Measurements from ENCODE around the gene C11orf21.
"Not testable (repeated sequence)": the region's sequence is repeated elsewhere in the genome, so short reads cannot be mapped to it uniquely, and the experiment has no call there.

Gene C11orf21

DNA sequence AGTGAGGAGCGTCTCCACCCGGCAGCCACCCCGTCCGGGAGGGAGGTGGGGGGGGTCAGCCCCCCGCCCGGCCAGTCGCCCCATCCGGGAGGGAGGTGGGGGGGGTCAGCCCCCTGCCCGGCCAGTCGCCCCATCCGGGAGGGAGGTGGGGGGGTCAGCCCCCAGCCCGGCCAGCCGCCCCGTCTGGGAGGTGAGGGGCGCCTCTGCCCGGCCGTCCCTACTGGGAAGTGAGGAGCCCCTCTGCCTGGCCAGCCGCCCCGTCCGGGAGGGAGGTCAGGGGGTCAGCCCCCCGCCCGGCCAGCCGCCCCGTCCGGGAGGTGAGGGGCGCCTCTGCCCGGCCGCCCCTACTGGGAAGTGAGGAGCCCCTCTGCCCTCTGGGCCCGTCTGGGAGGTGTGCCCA, 30.9 kb upstream of the C11orf21 start:
- not testable (repeated sequence) for H3K9ac ChIP-seq (ENCODE audit: low read length); H3K27ac ChIP-seq (ENCODE audit: low read depth, low read length); H3K36me3 ChIP-seq (ENCODE audit: control insufficient read depth, insufficient read depth, low read length); H3K4me3 ChIP-seq (ENCODE audit: low read length); H3K4me1 ChIP-seq (ENCODE audit: control insufficient read depth, insufficient read depth, low read length); H3K27me3 ChIP-seq (ENCODE audit: control insufficient read depth, insufficient read depth, low read length)

DNA sequence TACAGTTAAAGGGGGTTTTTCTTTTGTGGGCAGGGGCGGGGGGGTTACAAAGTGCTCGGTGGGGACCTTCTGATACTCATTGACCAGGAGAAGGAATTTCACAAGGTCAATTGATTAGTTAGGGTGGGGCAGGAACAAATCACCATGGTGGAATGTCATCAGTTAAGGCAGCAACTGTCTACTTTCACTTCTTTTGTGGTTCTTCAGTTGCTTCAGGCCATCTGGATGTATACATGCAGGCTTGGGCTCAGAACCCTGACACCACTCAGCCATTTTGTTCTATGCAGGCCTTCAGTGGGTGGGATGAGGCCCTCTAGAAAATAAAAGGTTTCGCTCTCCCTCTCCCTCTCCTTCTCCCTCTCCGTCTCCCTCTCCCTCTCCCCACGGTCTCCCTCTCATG, 29.7 kb upstream of the C11orf21 start:
- no peaks in the 10 kb centered on the region for H3K27me3 ChIP-seq (ENCODE audit: control insufficient read depth, insufficient read depth, low read length)
- no peak overlapping the region for H3K27ac ChIP-seq (ENCODE audit: low read depth, low read length)
- no peaks in the 10 kb centered on the region for H3K4me1 ChIP-seq (ENCODE audit: control insufficient read depth, insufficient read depth, low read length)
- H3K9ac ChIP-seq (ENCODE audit: low read length), result no peak overlapping the region
- no peaks in the 10 kb centered on the region for H3K36me3 ChIP-seq (ENCODE audit: control insufficient read depth, insufficient read depth, low read length)
- no peak overlapping the region for H3K4me3 ChIP-seq (ENCODE audit: low read length)

DNA sequence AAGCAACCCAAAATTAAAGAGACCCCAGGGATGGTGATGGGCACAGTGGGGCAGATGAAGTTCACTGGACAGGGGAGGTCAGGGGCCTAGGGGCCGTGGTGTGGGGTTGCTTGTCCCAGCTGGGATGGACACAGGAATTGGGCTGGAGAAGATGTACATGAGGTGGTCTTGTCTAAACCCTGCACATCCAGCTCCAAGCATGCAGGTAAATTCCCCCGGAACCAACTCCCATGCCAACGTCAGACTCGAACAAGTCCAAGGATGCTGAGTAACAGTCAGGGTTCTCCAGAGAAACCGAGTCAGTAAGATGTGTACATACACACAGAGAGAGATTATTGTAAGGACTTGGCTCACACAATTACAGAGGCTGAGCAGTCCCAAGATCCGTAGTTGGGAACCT, 29.0 kb upstream of the C11orf21 start:
- no peak overlapping the region for H3K9ac ChIP-seq (ENCODE audit: low read length)
- H3K27ac ChIP-seq (ENCODE audit: low read depth, low read length), result no peak overlapping the region
- H3K27me3 ChIP-seq (ENCODE audit: control insufficient read depth, insufficient read depth, low read length), result no peaks in the 10 kb centered on the region
- H3K36me3 ChIP-seq (ENCODE audit: control insufficient read depth, insufficient read depth, low read length), result no peaks in the 10 kb centered on the region
- H3K4me3 ChIP-seq (ENCODE audit: low read length), result no peak overlapping the region
- H3K4me1 ChIP-seq (ENCODE audit: control insufficient read depth, insufficient read depth, low read length), result no peaks in the 10 kb centered on the region

DNA sequence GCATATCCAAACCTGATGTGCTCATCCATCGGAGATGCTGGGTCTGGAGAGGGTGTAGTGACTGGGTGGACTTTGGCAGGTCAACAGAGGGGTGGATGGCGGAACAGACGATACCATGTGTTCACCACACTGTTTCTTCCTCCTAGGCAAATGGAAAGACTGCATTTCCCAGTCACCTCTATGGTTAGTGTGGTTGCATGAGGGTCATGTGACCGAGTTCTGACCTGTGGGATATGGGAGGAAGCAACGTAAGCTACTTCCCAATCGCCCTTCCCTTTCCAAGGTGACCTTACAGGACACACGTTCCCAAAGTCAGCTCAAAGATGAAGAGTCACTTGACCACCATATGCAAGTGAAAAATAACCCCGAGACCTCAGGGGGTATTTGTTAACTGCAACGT, 27.8 kb upstream of the C11orf21 start:
- Histone ChIP-seq H3K9ac (ENCODE audit: low read length) (no peak overlapping the region), H3K4me3 (ENCODE audit: low read length) (no peak overlapping the region), H3K27ac (ENCODE audit: low read depth, low read length) (no peak overlapping the region), H3K36me3 (ENCODE audit: control insufficient read depth, insufficient read depth, low read length) (no peaks in the 10 kb centered on the region), H3K27me3 (ENCODE audit: control insufficient read depth, insufficient read depth, low read length) (no peaks in the 10 kb centered on the region), H3K4me1 (ENCODE audit: control insufficient read depth, insufficient read depth, low read length) (no peaks in the 10 kb centered on the region)

DNA sequence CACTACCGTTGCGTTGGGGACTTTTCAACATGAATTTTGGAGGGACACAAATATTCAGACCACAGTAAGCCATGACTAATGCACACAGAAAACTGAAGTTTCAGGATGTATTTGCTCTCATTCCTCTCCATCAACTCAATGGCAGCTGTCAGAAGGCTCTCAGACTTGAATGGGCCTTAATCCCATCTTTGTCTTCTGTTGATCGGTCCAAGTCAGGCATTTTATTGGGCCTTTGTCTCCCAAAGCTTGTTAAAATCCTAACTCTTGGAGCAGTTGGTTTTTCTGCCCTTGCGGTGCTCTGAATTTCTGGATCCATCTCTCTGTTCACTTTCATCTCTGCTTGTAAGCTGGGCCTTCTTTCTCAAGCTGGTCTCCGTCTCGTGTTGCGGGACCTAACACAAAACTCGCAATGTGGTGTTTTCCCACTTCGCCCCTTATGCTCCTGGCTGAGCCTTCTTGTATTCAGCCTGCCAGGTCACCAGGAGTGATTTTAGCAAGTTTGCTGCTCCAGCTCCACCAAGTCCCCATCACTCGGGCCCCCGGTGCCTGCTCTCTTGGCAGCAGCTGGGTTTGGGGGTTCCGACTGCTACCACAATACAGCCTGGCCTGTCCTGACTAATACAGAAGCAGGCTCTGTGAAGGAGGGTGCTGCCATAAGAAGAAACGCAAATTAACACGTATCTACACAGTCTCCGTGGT, 27.1 kb upstream of the C11orf21 start:
- Histone ChIP-seq H3K27me3 (ENCODE audit: control insufficient read depth, insufficient read depth, low read length) (no peaks in the 10 kb centered on the region), H3K4me3 (ENCODE audit: low read length) (no peak overlapping the region), H3K36me3 (ENCODE audit: control insufficient read depth, insufficient read depth, low read length) (no peaks in the 10 kb centered on the region), H3K9ac (ENCODE audit: low read length) (no peak overlapping the region), H3K27ac (ENCODE audit: low read depth, low read length) (no peak overlapping the region), H3K4me1 (ENCODE audit: control insufficient read depth, insufficient read depth, low read length) (no peaks in the 10 kb centered on the region)

DNA sequence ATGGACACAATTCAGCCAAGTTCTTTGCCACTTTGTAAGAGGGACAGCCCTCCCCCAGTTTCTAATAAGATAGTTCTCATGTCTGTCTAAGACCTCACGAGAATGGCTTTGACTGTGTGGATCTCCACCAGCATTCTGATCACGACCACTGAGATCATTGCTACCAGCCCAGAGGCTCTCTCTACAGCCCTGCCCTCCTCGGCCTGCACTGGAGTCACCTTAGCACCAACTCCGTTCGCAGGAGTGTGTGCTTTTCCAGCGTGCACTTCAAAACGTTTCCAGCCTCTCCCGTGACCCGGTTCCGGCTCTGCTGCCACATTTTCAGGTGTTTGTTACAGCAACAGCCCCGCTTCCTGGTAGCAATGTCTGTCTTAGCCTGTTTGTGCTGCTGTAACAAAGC, 26.3 kb upstream of the C11orf21 start:
- no peak overlapping the region for H3K4me3 ChIP-seq (ENCODE audit: low read length)
- H3K27ac ChIP-seq (ENCODE audit: low read depth, low read length), result no peak overlapping the region
- H3K27me3 ChIP-seq (ENCODE audit: control insufficient read depth, insufficient read depth, low read length), result no peaks in the 10 kb centered on the region
- no peaks in the 10 kb centered on the region for H3K4me1 ChIP-seq (ENCODE audit: control insufficient read depth, insufficient read depth, low read length)
- no peak overlapping the region for H3K9ac ChIP-seq (ENCODE audit: low read length)
- no peaks in the 10 kb centered on the region for H3K36me3 ChIP-seq (ENCODE audit: control insufficient read depth, insufficient read depth, low read length)

DNA sequence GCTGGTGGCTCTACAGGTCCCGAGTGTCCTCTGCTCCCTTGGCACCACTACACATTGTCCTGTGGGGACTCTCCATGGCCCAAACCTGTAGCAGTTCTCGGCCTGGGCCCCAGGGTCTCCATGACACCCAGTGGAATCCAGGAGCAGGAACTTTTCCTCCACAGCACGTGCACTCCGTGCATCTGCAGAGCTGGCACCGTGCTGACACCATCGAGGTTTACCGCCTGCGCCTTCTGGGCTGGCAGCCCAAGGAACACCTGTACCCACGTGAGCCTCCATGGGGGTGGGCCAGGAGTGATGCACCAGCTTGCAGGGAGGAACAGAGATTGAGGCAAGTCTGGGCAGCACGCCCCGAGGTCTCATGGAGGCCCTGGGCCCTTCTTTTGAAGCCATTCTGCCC, 25.3 kb upstream of the C11orf21 start:
- Histone ChIP-seq H3K4me1 (ENCODE audit: control insufficient read depth, insufficient read depth, low read length) (no peaks in the 10 kb centered on the region), H3K4me3 (ENCODE audit: low read length) (no peak overlapping the region), H3K36me3 (ENCODE audit: control insufficient read depth, insufficient read depth, low read length) (no peaks in the 10 kb centered on the region), H3K27me3 (ENCODE audit: control insufficient read depth, insufficient read depth, low read length) (no peaks in the 10 kb centered on the region), H3K9ac (ENCODE audit: low read length) (no peak overlapping the region), H3K27ac (ENCODE audit: low read depth, low read length) (no peak overlapping the region)

DNA sequence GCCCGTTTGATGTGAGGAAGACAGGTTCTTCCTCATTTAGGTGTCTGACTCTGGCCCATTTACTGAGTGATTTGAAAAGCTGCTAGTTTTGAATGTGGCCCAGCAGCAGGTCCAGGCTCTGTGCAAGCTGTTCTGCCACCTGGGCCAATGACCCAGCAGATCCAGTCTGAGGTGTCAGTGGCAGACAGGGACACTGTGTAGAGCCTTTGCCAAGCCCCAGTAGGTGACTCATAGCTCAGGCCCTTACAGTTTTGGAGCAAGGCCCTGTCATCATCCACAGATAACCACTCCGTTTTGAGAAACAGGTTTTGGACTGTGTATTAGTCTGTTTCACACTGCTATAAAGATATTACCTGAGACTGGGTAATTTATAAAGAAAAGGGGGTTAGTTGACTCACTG, 24.0 kb upstream of the C11orf21 start:
- no peak overlapping the region for H3K27ac ChIP-seq (ENCODE audit: low read depth, low read length)
- no peaks in the 10 kb centered on the region for H3K27me3 ChIP-seq (ENCODE audit: control insufficient read depth, insufficient read depth, low read length)
- no peak overlapping the region for H3K4me3 ChIP-seq (ENCODE audit: low read length)
- H3K36me3 ChIP-seq (ENCODE audit: control insufficient read depth, insufficient read depth, low read length), result no peaks in the 10 kb centered on the region
- H3K4me1 ChIP-seq (ENCODE audit: control insufficient read depth, insufficient read depth, low read length), result no peaks in the 10 kb centered on the region
- no peak overlapping the region for H3K9ac ChIP-seq (ENCODE audit: low read length)

DNA sequence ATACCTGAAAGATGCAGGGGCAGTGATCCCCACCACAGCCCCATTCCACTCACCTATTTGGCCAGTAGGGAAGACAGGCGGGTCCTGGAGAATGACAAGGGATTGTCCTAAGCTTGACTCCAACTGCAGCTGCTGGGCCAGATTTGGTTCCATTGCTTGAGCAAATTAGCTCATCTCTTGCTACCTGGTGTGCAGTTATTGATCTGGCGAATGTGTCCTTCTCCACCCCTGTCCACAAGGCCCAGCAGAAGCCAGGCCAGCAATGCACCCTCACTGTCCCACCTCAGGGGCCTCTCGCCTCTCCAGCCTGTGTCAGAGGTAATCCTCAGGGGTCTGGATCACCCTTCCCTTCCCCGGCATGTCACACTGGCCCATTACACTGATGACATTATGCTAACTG, 23.4 kb upstream of the C11orf21 start:
- Histone ChIP-seq H3K36me3 (ENCODE audit: control insufficient read depth, insufficient read depth, low read length) (no peaks in the 10 kb centered on the region), H3K4me3 (ENCODE audit: low read length) (no peak overlapping the region), H3K27me3 (ENCODE audit: control insufficient read depth, insufficient read depth, low read length) (no peaks in the 10 kb centered on the region), H3K9ac (ENCODE audit: low read length) (no peak overlapping the region), H3K4me1 (ENCODE audit: control insufficient read depth, insufficient read depth, low read length) (no peaks in the 10 kb centered on the region), H3K27ac (ENCODE audit: low read depth, low read length) (no peak overlapping the region)

DNA sequence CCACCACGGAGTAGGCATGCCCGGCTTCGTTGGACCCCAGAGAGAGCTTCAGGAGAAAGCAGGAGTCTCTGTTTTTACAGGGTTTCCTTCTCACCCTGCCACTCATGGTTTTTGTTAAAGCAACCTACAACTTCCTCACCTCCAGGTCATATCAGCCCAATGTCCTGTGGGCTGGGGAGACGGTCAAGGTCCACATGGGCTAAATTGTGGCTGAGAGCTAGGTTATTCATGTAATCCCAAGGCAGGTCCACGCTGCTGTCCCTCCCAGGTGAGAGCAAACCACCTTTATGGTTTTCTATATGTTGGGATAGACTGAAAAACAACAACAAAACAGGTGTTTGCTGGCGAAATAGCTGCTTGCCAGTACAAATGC, 19.6 kb upstream of the C11orf21 start:
- Histone ChIP-seq H3K4me1 (ENCODE audit: control insufficient read depth, insufficient read depth, low read length) (no peaks in the 10 kb centered on the region), H3K27ac (ENCODE audit: low read depth, low read length) (no peak overlapping the region), H3K9ac (ENCODE audit: low read length) (no peak overlapping the region), H3K4me3 (ENCODE audit: low read length) (no peak overlapping the region), H3K27me3 (ENCODE audit: control insufficient read depth, insufficient read depth, low read length) (no peaks in the 10 kb centered on the region), H3K36me3 (ENCODE audit: control insufficient read depth, insufficient read depth, low read length) (no peaks in the 10 kb centered on the region)

DNA sequence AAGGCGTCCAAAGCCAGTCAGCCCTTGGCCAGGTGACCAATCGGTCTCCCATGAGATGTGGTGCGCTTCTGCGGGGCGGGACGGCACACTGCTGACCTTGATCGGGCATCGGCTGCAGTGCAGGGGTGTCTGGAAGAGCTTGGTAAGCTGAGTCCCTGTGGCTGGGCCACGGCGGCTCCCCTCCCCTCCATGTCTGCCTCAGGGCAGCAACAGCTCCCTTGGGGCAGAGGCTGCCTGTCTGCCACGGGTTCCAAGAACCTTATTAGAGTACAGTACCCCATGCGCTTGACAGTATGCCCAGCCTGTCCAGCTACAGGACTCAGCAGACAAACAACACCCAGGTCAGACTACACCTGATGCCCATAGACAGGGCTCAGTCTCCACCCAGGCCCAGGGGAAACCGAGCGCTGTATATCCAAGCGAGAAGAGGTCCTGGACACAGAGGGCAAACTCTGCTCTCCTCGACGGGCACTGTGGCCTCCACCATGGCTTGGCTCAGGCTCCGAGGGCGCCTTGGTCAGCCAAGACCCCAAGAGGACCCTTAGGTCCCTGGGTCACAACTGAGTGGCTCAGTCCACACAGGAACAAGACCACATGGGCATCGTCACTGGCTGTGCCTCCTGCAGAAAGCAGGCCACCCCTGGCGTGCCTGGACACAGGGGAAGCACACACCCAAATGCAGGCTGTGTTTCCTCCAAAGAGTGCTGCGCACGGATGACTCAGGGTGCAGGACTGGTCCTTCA, 19.0 kb upstream of the C11orf21 start:
- Histone ChIP-seq H3K36me3 (ENCODE audit: control insufficient read depth, insufficient read depth, low read length) (no peaks in the 10 kb centered on the region), H3K9ac (ENCODE audit: low read length) (no peak overlapping the region), H3K27ac (ENCODE audit: low read depth, low read length) (no peak overlapping the region), H3K4me1 (ENCODE audit: control insufficient read depth, insufficient read depth, low read length) (no peaks in the 10 kb centered on the region), H3K4me3 (ENCODE audit: low read length) (no peak overlapping the region), H3K27me3 (ENCODE audit: control insufficient read depth, insufficient read depth, low read length) (no peaks in the 10 kb centered on the region)

DNA sequence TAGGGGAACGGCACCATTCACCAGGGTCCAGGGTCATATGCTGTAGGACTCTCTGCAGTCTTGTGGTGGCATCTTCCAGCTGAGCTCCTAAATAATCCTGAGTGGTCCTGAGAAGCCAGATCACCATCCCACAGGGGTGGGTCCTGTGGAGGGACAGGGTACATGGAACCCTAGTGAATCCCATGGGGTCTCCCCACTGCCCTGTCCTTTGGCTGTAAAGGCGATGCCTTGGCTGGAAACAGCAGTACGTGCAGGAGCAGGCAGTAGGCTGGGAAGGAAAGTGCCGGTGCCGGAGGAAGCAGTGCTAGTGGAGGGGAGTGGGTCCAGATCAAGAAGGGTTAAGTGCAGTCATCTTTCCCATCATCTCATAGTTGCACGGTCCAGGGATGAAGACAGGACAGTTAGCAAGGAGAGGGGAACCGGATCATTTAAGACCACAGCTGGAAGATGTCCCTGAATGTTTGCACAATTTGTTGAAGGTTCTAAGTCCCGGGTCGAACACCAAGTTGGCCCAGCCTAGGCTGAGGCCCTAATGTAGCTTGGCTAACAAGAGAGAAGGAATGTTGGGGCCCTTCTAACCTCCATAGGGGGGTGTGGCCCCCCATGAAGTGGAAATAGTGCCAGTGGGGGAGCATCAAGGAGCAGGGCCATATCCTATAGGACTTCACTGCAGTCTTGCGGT, 18.2 kb upstream of the C11orf21 start:
- Histone ChIP-seq H3K4me1 (ENCODE audit: control insufficient read depth, insufficient read depth, low read length) (no peaks in the 10 kb centered on the region), H3K36me3 (ENCODE audit: control insufficient read depth, insufficient read depth, low read length) (no peaks in the 10 kb centered on the region), H3K4me3 (ENCODE audit: low read length) (no peak overlapping the region), H3K27me3 (ENCODE audit: control insufficient read depth, insufficient read depth, low read length) (no peaks in the 10 kb centered on the region), H3K27ac (ENCODE audit: low read depth, low read length) (no peak overlapping the region), H3K9ac (ENCODE audit: low read length) (no peak overlapping the region)

DNA sequence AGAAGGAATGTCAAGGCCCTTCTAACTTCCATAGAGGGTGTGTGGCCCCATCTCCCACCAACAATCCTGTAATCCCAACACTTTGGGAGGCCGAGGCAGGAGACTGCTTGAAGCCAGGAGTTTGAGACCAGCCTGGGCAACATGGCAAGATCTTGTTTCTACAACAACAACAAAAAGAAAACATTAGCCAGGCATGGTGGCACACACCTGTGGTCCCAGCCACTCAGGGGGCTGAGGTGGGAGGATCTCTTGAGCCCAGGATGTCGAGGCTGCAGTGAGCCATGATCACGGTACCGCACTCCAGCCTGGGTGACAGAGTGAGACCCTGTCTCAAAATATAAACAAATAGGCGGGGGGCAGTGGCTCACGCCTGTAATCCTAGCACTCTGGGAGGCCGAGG, 17.0 kb upstream of the C11orf21 start:
- H3K27ac ChIP-seq (ENCODE audit: low read depth, low read length), result no peak overlapping the region

More for the DNA sequence above, 17.0 kb upstream of the C11orf21 start:
- Histone ChIP-seq H3K27me3 (ENCODE audit: control insufficient read depth, insufficient read depth, low read length) (no peaks in the 10 kb centered on the region), H3K9ac (ENCODE audit: low read length) (no peak overlapping the region), H3K4me1 (ENCODE audit: control insufficient read depth, insufficient read depth, low read length) (peaks cover 12% of the 10 kb centered on the region), H3K36me3 (ENCODE audit: control insufficient read depth, insufficient read depth, low read length) (no peaks in the 10 kb centered on the region), H3K4me3 (ENCODE audit: low read length) (no peak overlapping the region)

All from rectal smooth muscle tissue (tissue), 1 donor.